Cortex of kidney (tissue), 1 donor: ENCODE data around the gene DNAL1.
"Not testable (repeated sequence)": the region's sequence is repeated elsewhere in the genome, so short reads cannot be mapped to it uniquely, and the experiment has no call there.

Experiments
- DNase-seq: peaks from one replicate; lab custom pipeline; 2025; lab: John Stamatoyannopoulos, UW

The DNAL1 gene

GRCh38 chr14:73640796-73641365 lies 3.9 kb upstream of the DNAL1 start:
- DNase-seq = no peak

- no peak for DNase-seq
These were observed 443 bp downstream of the DNAL1 start for GRCh38 chr14:73645248-73645610.

GRCh38 chr14:73651005-73651404 lies 6.2 kb downstream of the DNAL1 start:
- no peak for DNase-seq

GRCh38 chr14:73655851-73656250 lies 11.1 kb downstream of the DNAL1 start:
- no peak for DNase-seq

GRCh38 chr14:73659202-73659601 lies 14.4 kb downstream of the DNAL1 start:
- not testable (repeated sequence) for DNase-seq

- DNase-seq = no peak
These were observed 15.7 kb downstream of the DNAL1 start for GRCh38 chr14:73660511-73660910.

GRCh38 chr14:73661872-73662271 lies 17.1 kb downstream of the DNAL1 start:
- no peak for DNase-seq

GRCh38 chr14:73662487-73662943 lies 17.7 kb downstream of the DNAL1 start:
- DNase-seq = no peak

GRCh38 chr14:73663548-73664212 lies 18.9 kb downstream of the DNAL1 start:
- DNase-seq = no peak

GRCh38 chr14:73665130-73665529 lies 20.3 kb downstream of the DNAL1 start:
- DNase-seq = no peak

- DNase-seq = no peak
These were observed 21.8 kb downstream of the DNAL1 start for GRCh38 chr14:73666583-73666982.

GRCh38 chr14:73667854-73668253 lies 23.1 kb downstream of the DNAL1 start:
- no peak for DNase-seq

GRCh38 chr14:73674986-73675385 lies 30.2 kb downstream of the DNAL1 start:
- no peak for DNase-seq

GRCh38 chr14:73678698-73679097 lies 33.9 kb downstream of the DNAL1 start:
- no peak for DNase-seq

GRCh38 chr14:73680821-73681220 lies 36.0 kb downstream of the DNAL1 start:
- DNase-seq = no peak

- DNase-seq = no peak
These were observed 39.8 kb downstream of the DNAL1 start for GRCh38 chr14:73684627-73685026.

GRCh38 chr14:73685328-73685727 lies 40.5 kb downstream of the DNAL1 start:
- no peak for DNase-seq

GRCh38 chr14:73686901-73687300 lies 42.1 kb downstream of the DNAL1 start:
- DNase-seq = no peak

- DNase-seq = no peak
These were observed 49.3 kb downstream of the DNAL1 start for GRCh38 chr14:73694083-73694482.

GRCh38 chr14:73695082-73695481 lies 50.3 kb downstream of the DNAL1 start:
- no peak for DNase-seq

- DNase-seq = no peak
These were observed 51.2 kb downstream of the DNAL1 start for GRCh38 chr14:73695997-73696396.

- no peak for DNase-seq
These were observed 51.9 kb downstream of the DNAL1 start for GRCh38 chr14:73696466-73697400.

GRCh38 chr14:73700325-73700724 lies 55.5 kb downstream of the DNAL1 start:
- no peak for DNase-seq
